K562 (cell line): ENCODE results near the gene NFS1. TPM values are rescaled to one million over a fixed set of nuclear protein-coding genes. Genes with fewer than 3 reads are reported as not detected.

Experiments used
- ATF2 ChIP-seq: sonication (generic); formaldehyde crosslinking; IDR thresholded peaks from 2 replicates; pipeline ENCODE4 v1.8.1; 2022; ENCODE audit warnings: missing genetic modification reagents
- ATF3 ChIP-seq, 2 experiments: fragments of 450-650 bp in 1 of 2; sonication (generic) in 1 of 2; formaldehyde crosslinking in 1 of 2; IDR thresholded peaks in 1 of 2; conservative IDR thresholded peaks in 1 of 2; 2 replicates each; pipeline versions ENCODE4 v1.6.1 to v1.8.1; 2016 to 2023; ENCODE audit warnings: mild to moderate bottlenecking in 2 of 2, moderate library complexity in 2 of 2, inconsistent platforms in 1 of 2, missing genetic modification reagents in 1 of 2
- BRD4 ChIP-seq: fragments of 200-600 bp; sonication (generic); IDR thresholded peaks from 2 replicates; pipeline ENCODE4 v1.6.1; 2017; ENCODE audit warnings: inconsistent platforms
- CREB3L1 ChIP-seq: fragments of 450-650 bp; IDR thresholded peaks from 2 replicates; pipeline ENCODE4 v1.6.1; 2014; ENCODE audit warnings: low read depth, mild to moderate bottlenecking, moderate library complexity, borderline replicate concordance
- CTBP1 ChIP-seq: fragments of 450-650 bp; IDR thresholded peaks from 2 replicates; pipeline ENCODE4 v1.6.1; 2016; ENCODE audit warnings: borderline replicate concordance
- CXXC5 ChIP-seq: fragments of 250-450 bp; sonication (Bioruptor Pico); IDR thresholded peaks from 2 replicates; pipeline ENCODE4 v1.8.0; 2022; ENCODE audit warnings: inconsistent platforms, mild to moderate bottlenecking, moderate library complexity
- FIP1L1 ChIP-seq: fragments of 200-400 bp; formaldehyde crosslinking; IDR thresholded peaks from 2 replicates; pipeline ENCODE4 v1.6.1; 2018; ENCODE audit warnings: mild to moderate bottlenecking, low read depth, low read length; ENCODE audit not compliant: poor library complexity, severe bottlenecking
- FOS ChIP-seq: IDR thresholded peaks from 3 replicates; pipeline ENCODE4 v1.6.1; 2011; ENCODE audit not compliant: insufficient read length; ENCODE audit errors: extremely low read depth
- KAT7 ChIP-seq: sonication (generic); formaldehyde crosslinking; IDR thresholded peaks from 2 replicates; pipeline ENCODE4 v1.8.0; 2022; ENCODE audit warnings: missing genetic modification reagents, mild to moderate bottlenecking, borderline replicate concordance
- LARP7 ChIP-seq: fragments of 450-650 bp; IDR thresholded peaks from 2 replicates; pipeline ENCODE4 v1.6.1; 2016
- MBD1 ChIP-seq: fragments of 250-450 bp; sonication (Bioruptor Pico); IDR thresholded peaks from 2 replicates; pipeline ENCODE4 v1.8.0; 2022; ENCODE audit warnings: inconsistent platforms
- MCM7 ChIP-seq, 2 experiments: fragments of 450-650 bp; IDR thresholded peaks; 2 replicates each; pipeline ENCODE4 v1.6.1; 2016 to 2018
- MXI1 ChIP-seq: IDR thresholded peaks from 2 replicates; pipeline ENCODE4 v1.6.1; 2011; ENCODE audit warnings: low read depth, mild to moderate bottlenecking, improper control_type of control experiment, low read length
- RBM39 ChIP-seq: fragments of 200-400 bp; formaldehyde crosslinking; optimal IDR thresholded peaks from 2 replicates; pipeline ENCODE3; 2018; ENCODE audit warnings: low read depth, low read length
- ZBTB33 ChIP-seq: sonication (generic); formaldehyde crosslinking; IDR thresholded peaks from 2 replicates; pipeline ENCODE4 v1.8.1; 2023; ENCODE audit warnings: mild to moderate bottlenecking, missing genetic modification reagents
- ZBTB7A ChIP-seq: IDR thresholded peaks from 2 replicates; pipeline ENCODE4 v1.6.1; 2011; ENCODE audit warnings: low read depth, mild to moderate bottlenecking, low read length, moderate library complexity, borderline replicate concordance; ENCODE audit not compliant: control insufficient read depth
- ZFP1 ChIP-seq: fragments of 450-650 bp; formaldehyde crosslinking; IDR thresholded peaks from 2 replicates; pipeline ENCODE4 v1.4.0; 2020; ENCODE audit warnings: mild to moderate bottlenecking, mixed read lengths
- ZFPM2 ChIP-seq: fragments of 250-450 bp; sonication (Bioruptor Pico); IDR thresholded peaks from 2 replicates; pipeline ENCODE4 v1.5.1; 2022; ENCODE audit warnings: mild to moderate bottlenecking
- ZNF146 ChIP-seq: IDR thresholded peaks from one replicate; pipeline ENCODE4 v1.6.1; 2018; ENCODE audit warnings: missing compliant biosample characterization; ENCODE audit not compliant: unreplicated experiment
- ZNF311 ChIP-seq: fragments of 250-450 bp; sonication (Bioruptor Pico); IDR thresholded peaks from 2 replicates; pipeline ENCODE4 v1.4.0; 2020; ENCODE audit warnings: mild to moderate bottlenecking, moderate library complexity
- polyA plus RNA-seq, 8 experiments: library from polyadenylated mRNA; depleted of rRNA in 4 of 8; stranded (reverse) in 5 of 8; unstranded in 3 of 8; fragments of >200 nt; fragmentation: Nextera tagmentation in 2 of 8; fragmentation: Illumina TruSeq in 1 of 8; extraction: Ambion mirVana in 2 of 8; extraction: Trizol in 1 of 8; gene quantifications; 2 replicates each; pipeline versions ENCODE4 v1.2.1 to v1.2.3, GENCODE V29; 2011 to 2014; ENCODE audit warnings: inconsistent platforms in 1 of 8, missing spikeins in 1 of 8
- total RNA-seq, 7 experiments: library from RNA; depleted of rRNA in 6 of 7; stranded (reverse); fragments of >200 nt in 6 of 7; fragmentation: Illumina TruSeq in 2 of 7; extraction: Trizol in 2 of 7; gene quantifications; 2 replicates each; pipeline versions ENCODE4 v1.2.1 to v1.2.3, GENCODE V29; 2011 to 2021; ENCODE audit warnings: low replicate concordance in 1 of 7

NFS1 gene
- total and polyA plus RNA-seq, 9 of the 15 experiments (the other 6 are each of a cell fraction or from before 2014, with no cell fraction given), result 11.5 to 84.8 (median 47.1) TPM

GRCh38 chr20:35699127-35699956 is at the start of gene NFS1, which contains the start of gene ROMO1 (continued):
- no peak for TF ChIP-seq ZBTB33 (CRISPR knock-in tag)
- no peak for TF ChIP-seq FOS
- no peak for TF ChIP-seq ATF2 (CRISPR knock-in tag)
- no peak for TF ChIP-seq MBD1 (CRISPR knock-in tag)
- TF ChIP-seq FIP1L1, result peak; percentile 73
- TF ChIP-seq ZNF311 (CRISPR knock-in tag), result no peak
- 0 out of 2 replicates have a peak, but pooled peaks have one; percentile 8 for TF ChIP-seq BRD4
- no peak for TF ChIP-seq ATF3 (IDR thresholded peaks at IDR 0.05)
- no peak for TF ChIP-seq ATF3 (CRISPR knock-in tag; conservative IDR thresholded peaks at IDR 0.05)
- peak; percentile 34; the same call in 1 of the 2 replicates for TF ChIP-seq MXI1
- TF ChIP-seq CTBP1, result peak; percentile 44; the same call in 1 of the 2 replicates
- TF ChIP-seq CREB3L1, result peak; percentile 59; the same call in 1 of the 2 replicates
- TF ChIP-seq ZNF146 (CRISPR knock-in tag), result no peak
- TF ChIP-seq CXXC5 (CRISPR knock-in tag), result peak; percentile 96
- TF ChIP-seq ZFPM2 (CRISPR knock-in tag), result no peak
- TF ChIP-seq ZFP1, result no peak
- TF ChIP-seq LARP7, result no peak
- TF ChIP-seq RBM39, result no peak
- TF ChIP-seq MCM7 (IDR thresholded peaks at IDR 0.05), result no peak
- peak; percentile 88; the same call in 1 of the 2 replicates for TF ChIP-seq ZBTB7A
- peak; percentile 54; the same call in 1 of the 2 replicates for TF ChIP-seq KAT7 (CRISPR knock-in tag)
